Peyer's patch (tissue), 4 donors: ENCODE measurements around the gene HORMAD1. TPM values are rescaled to one million over a fixed set of nuclear protein-coding genes. Genes with fewer than 3 reads are reported as not detected.
A peak's percentile ranks its signal among the peaks of the same experiment; 100 is the strongest.

ENCODE experiments used
- DNase-seq, 3 donors: peaks; one replicate each; pipeline ENCODE4 v3.0.0-alpha.2; 2017 to 2019
- H3K27ac ChIP-seq, 4 donors: fragments of 200-600 bp; sonication (generic); one replicate each; pipeline ENCODE4 v1.5.1; 2016 to 2019
- H3K27me3 ChIP-seq, 2 donors: fragments of 200-600 bp; sonication (generic); one replicate each; pipeline ENCODE4 v1.5.1; 2019
- H3K36me3 ChIP-seq, 3 donors: fragments of 200-600 bp; sonication (generic); one replicate each; pipeline ENCODE4 v1.5.1; 2016 to 2019
- H3K4me1 ChIP-seq, 4 donors: fragments of 200-600 bp; sonication (generic); one replicate each; pipeline ENCODE4 v1.5.1; 2016 to 2019
- H3K4me3 ChIP-seq, 4 donors: fragments of 200-600 bp; sonication (generic); 1 replicate in 3 of 4; 2 replicates in 1 of 4; pipeline ENCODE4 v1.5.1; 2016 to 2019; ENCODE audit warnings: mild to moderate bottlenecking in 1 of 4
- H3K9me3 ChIP-seq, 4 donors: fragments of 200-600 bp; sonication (generic); one replicate each; pipeline ENCODE4 v1.5.1; 2016 to 2019; ENCODE audit warnings: mild to moderate bottlenecking in 1 of 4
- CTCF ChIP-seq, 6 experiments: fragments of 450-650 bp in 4 of 6; fragments of 200-600 bp in 2 of 6; sonication (generic) in 1 of 6; IDR thresholded peaks; one replicate each; pipeline ENCODE4 v1.5.1; 2017 to 2019; ENCODE audit warnings: antibody characterized with exemption in 6 of 6, mild to moderate bottlenecking in 3 of 6, moderate library complexity in 1 of 6
- POLR2A ChIP-seq, 2 donors: fragments of 450-650 bp; IDR thresholded peaks; one replicate each; pipeline ENCODE4 v1.5.1; 2017; ENCODE audit warnings: antibody characterized with exemption in 2 of 2, mild to moderate bottlenecking in 2 of 2, moderate library complexity in 2 of 2
- total RNA-seq, 4 donors: library from RNA; depleted of rRNA; stranded (reverse); fragments of >200 nt; gene quantifications; one replicate each; pipeline ENCODE4 v1.1.0, GENCODE V29; 2016

HORMAD1 gene
- total RNA-seq, 4 donors from 2014 or later: 1.6 to 4.1 TPM; not detected in 2

- TF ChIP-seq POLR2A (IDR thresholded peaks at IDR 0.05): no peak
- TF ChIP-seq CTCF (IDR thresholded peaks at IDR 0.05): no peak
- DNase-seq: no peak
- Histone ChIP-seq H3K27ac (peak overlapping the region; percentile 60 to 83 (median 69)), H3K4me3 (peak overlapping the region; percentile 62 to 77 (median 62)), H3K4me1 (peaks cover 0 to 3% (median 0%) of the 10 kb centered on the region in 4 donors), H3K36me3 (peaks cover 0 to 28% (median 0%) of the 10 kb centered on the region in 3 donors), H3K27me3 (no peaks in the 10 kb centered on the region), H3K9me3 (no peaks in the 10 kb centered on the region)
Measured at GRCh38 chr1:150696590-150696989, 24.1 kb downstream of the HORMAD1 start.

- H3K27ac ChIP-seq: peak overlapping the region; percentile 60 to 83 (median 69)
- no peak for DNase-seq
Measured at GRCh38 chr1:150696162-150696561, 24.5 kb downstream of the HORMAD1 start.

GRCh38 chr1:150695561-150695960 lies 25.1 kb downstream of the HORMAD1 start:
- TF ChIP-seq POLR2A (IDR thresholded peaks at IDR 0.05) (no peak), CTCF (IDR thresholded peaks at IDR 0.05) (no peak)
- DNase-seq: no peak
- Histone ChIP-seq H3K27me3 (no peaks in the 10 kb centered on the region), H3K4me3 (peak overlapping the region in 1 of 4 donors; percentile 77), H3K9me3 (no peaks in the 10 kb centered on the region), H3K36me3 (peaks cover 0 to 38% (median 0%) of the 10 kb centered on the region in 3 donors), H3K27ac (peak overlapping the region in 1 of 4 donors; percentile 83), H3K4me1 (peaks cover 0 to 3% (median 0%) of the 10 kb centered on the region in 4 donors)

More at GRCh38 chr1:150696162-150696561, 24.5 kb downstream of the HORMAD1 start:
- H3K4me3 ChIP-seq: peak overlapping the region; percentile 62 to 77 (median 62)
- peaks cover 0 to 3% (median 0%) of the 10 kb centered on the region in 4 donors for H3K4me1 ChIP-seq
- no peaks in the 10 kb centered on the region for H3K9me3 ChIP-seq
- no peaks in the 10 kb centered on the region for H3K27me3 ChIP-seq
- TF ChIP-seq CTCF (IDR thresholded peaks at IDR 0.05): no peak
- TF ChIP-seq POLR2A (IDR thresholded peaks at IDR 0.05): peak; percentile 20 to 30
- H3K36me3 ChIP-seq: peaks cover 0 to 32% (median 0%) of the 10 kb centered on the region in 3 donors

GRCh38 chr1:150692720-150693119 lies 28.0 kb downstream of the HORMAD1 start:
- Histone ChIP-seq H3K4me3 (no peak overlapping the region), H3K27ac (no peak overlapping the region), H3K36me3 (peaks cover 0 to 57% (median 0%) of the 10 kb centered on the region in 3 donors), H3K27me3 (no peaks in the 10 kb centered on the region), H3K4me1 (peaks cover 0 to 3% (median 0%) of the 10 kb centered on the region in 4 donors), H3K9me3 (no peaks in the 10 kb centered on the region)
- TF ChIP-seq CTCF (IDR thresholded peaks at IDR 0.05): no peak
- no peak for TF ChIP-seq POLR2A (IDR thresholded peaks at IDR 0.05)
- no peak for DNase-seq

- H3K4me3 ChIP-seq: no peak overlapping the region
- no peak for DNase-seq
- H3K9me3 ChIP-seq: no peaks in the 10 kb centered on the region
- H3K27me3 ChIP-seq: no peaks in the 10 kb centered on the region
- no peak overlapping the region for H3K27ac ChIP-seq
- TF ChIP-seq CTCF (IDR thresholded peaks at IDR 0.05) (no peak), POLR2A (IDR thresholded peaks at IDR 0.05) (no peak)
- H3K4me1 ChIP-seq: no peaks in the 10 kb centered on the region
- H3K36me3 ChIP-seq: peaks cover 0 to 62% (median 0%) of the 10 kb centered on the region in 3 donors
Measured at GRCh38 chr1:150688763-150689162, 31.9 kb downstream of the HORMAD1 start.
